GM23248 (cell line): Measurements from ENCODE around the gene WDR72.

ENCODE experiments used
- EZH2 ChIP-seq: fragments of 200-600 bp; sonication (generic); IDR thresholded peaks from 2 replicates; pipeline ENCODE4 v1.6.1; 2018; ENCODE audit warnings: antibody characterized with exemption, mild to moderate bottlenecking; ENCODE audit not compliant: insufficient read depth, poor library complexity, severe bottlenecking
- EZH2phosphoT487 ChIP-seq: fragments of 200-600 bp; sonication (generic); IDR thresholded peaks from 2 replicates; pipeline ENCODE4 v1.6.1; 2018; ENCODE audit warnings: antibody characterized with exemption, moderate library complexity, mild to moderate bottlenecking, low read depth; ENCODE audit not compliant: insufficient read depth

- TF ChIP-seq EZH2 (no peak), EZH2phosphoT487 (no peak)
These were observed 172.7 kb downstream of the WDR72 start for GRCh38 chr15:53586799-53587198.
